ENCODE results near the gene FOXJ1. TPM values are rescaled to one million over a fixed set of nuclear protein-coding genes. Genes with fewer than 3 reads are reported as not detected.

FOXJ1 gene
- total and polyA plus RNA-seq, 2 of the 4 experiments (the other 2 are of a cell fraction), result 0.05 TPM; not detected in 1

DNA sequence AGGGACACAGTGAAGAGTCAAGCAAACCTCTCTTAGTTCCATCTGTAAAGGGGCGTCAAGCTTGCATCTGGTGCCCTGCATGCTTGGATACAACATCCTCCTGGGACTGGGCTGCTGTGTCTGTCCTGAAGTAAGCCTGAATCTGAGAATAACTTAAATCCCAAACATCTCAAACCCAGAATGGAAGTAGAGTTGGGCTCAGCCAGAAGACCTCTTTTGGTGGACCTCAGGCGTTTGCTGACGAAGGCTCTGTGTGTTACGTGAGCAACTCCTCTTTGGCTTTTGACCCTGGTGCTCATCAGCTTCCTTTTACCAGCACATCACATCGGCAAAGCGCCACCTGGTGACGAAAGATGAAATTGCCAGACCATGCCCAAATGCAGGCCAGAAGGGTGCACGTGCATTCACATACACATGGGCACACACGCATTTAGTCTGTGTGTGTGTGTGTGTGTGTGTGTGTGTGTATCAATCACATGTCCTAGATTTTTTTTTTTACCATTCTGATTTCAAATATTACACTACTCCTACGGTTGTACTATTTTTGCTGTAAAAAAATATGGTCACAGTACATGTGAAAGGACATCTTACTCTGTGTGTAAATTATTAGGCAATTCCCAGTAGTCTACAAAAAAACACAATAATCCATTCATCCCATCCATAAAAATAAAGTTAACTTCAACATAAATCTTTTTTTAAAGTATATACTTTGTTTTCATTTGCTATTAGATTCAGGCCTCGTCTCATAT is 41.1 kb upstream of the FOXJ1 start (continued):
- TF ChIP-seq FOS (IDR thresholded peaks at IDR 0.05; ENCODE audit: low read depth, low read length), result no peak
- TF ChIP-seq MXI1 (IDR thresholded peaks at IDR 0.05; ENCODE audit: borderline replicate concordance, low read depth, low read length), result peak; percentile 77; the same call in 1 of the 2 replicates

DNA sequence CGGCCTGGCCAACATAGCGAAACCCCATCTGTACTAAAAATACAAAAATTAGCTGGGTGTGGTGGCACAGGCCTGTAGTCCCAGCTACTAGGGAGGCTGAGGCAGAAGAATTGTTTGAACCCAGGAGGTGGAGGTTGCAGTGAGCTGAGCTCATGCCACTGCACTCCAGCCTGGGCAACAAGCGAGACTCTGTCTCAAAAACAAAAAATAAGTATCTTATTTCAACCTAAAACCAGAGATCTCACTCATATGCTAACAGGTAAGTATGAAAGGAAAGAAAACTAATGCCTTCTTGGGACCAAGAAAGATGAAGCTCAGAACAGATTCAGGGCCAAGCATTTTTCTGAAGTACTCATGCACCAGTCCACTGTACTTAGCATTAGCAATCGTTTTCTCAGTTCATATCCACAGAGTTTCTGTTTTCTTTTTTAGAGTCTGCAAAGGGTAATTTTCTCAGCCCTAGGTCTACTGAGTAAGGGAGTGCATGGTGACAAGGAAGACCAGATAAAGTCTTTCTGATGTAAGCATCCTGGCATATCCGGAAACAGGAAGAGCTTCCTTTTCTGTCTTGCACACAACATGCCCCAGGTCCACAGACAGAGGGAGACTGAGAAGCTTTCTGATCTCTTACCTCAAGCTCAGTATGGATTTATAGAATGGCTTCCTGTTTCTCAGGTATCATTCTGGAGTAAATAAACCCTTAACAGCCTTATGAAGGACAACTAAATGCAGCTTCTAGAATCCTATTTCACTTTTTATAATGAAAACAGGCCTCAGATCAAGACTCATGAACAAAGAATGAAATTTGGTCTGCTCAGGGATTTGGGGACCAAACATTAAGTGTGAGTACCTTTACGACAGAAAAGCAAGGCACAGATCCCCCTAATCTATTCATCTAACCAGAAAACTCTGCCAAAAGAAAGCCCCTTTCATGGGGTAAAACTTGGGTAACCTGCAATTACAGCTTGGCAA is 38.7 kb upstream of the FOXJ1 start:
- Histone ChIP-seq H4K91ac (ENCODE audit: insufficient read depth, low read depth, low read length) (no peak overlapping the region), H3K56ac (ENCODE audit: extremely low read depth, insufficient read depth, low read length) (no peak overlapping the region), H4K20me1 (ENCODE audit: insufficient read depth, low read length) (no peaks in the 10 kb centered on the region), H2BK20ac (ENCODE audit: low read depth, low read length) (no peak overlapping the region; the same call in 1 of the 2 replicates), H3K9me3 (ENCODE audit: control insufficient read depth, insufficient read depth, low read length) (no peaks in the 10 kb centered on the region), H3K9ac (ENCODE audit: low read depth, low read length) (no peak overlapping the region), H3K4me2 (ENCODE audit: low read depth, low read length) (no peak overlapping the region), H3K23ac (ENCODE audit: low read depth, low read length) (no peak overlapping the region), H3K4ac (ENCODE audit: low read depth, low read length) (no peak overlapping the region), H4K8ac (ENCODE audit: low read depth in 2 of 2, low read length in 2 of 2) (peak overlapping the region; percentile 21 to 57; a peak in 2 of 4 replicates), H3K9me1 (ENCODE audit: insufficient read depth, low read length) (0 out of 2 replicates have a peak, but pooled peaks cover 3% of the 10 kb centered on the region), H3K4me3 (ENCODE audit: insufficient read depth, low read depth, low read length) (no peak overlapping the region), H3K27me3 (ENCODE audit: control insufficient read depth, insufficient read depth, low read length) (no peaks in the 10 kb centered on the region), H3K14ac (replicated peaks; ENCODE audit: low read depth, low read length) (peak overlapping the region; percentile 48), H2AK9ac (replicated peaks; ENCODE audit: low read depth, low read length, poor library complexity) (no peak overlapping the region), H2BK5ac (ENCODE audit: low read depth, low read length, poor library complexity, severe bottlenecking) (no peak overlapping the region), H2AFZ (replicated peaks; ENCODE audit: low read length, poor library complexity) (no peak overlapping the region), H4K5ac (ENCODE audit: low read depth, low read length) (peak overlapping the region; percentile 4; the same call in 1 of the 2 replicates), H3K36me3 (ENCODE audit: control insufficient read depth, insufficient read depth, low read length) (no peaks in the 10 kb centered on the region), H3K79me1 (ENCODE audit: low read depth in 1 of 2, low read length in 2 of 2) (no peaks in the 10 kb centered on the region), H3K4me1 (ENCODE audit: control insufficient read depth, insufficient read depth, low read length) (no peaks in the 10 kb centered on the region), H3K27ac (ENCODE audit: insufficient read depth, low read length) (no peak overlapping the region), H2BK120ac (ENCODE audit: low read depth, low read length) (no peak overlapping the region), H3K18ac (ENCODE audit: low read depth, low read length) (no peak overlapping the region), H2AK5ac (ENCODE audit: low read depth, low read length) (no peak overlapping the region), H2BK15ac (ENCODE audit: low read depth, low read length) (no peak overlapping the region)
- intact Hi-C loops (cut with micrococcal nuclease), result no loop called here
- ChIA-PET POLR2A (ENCODE audit: unreplicated experiment) (no interaction called here), CTCF (no interaction called here)
- in situ Hi-C loops (cut with MboI; ENCODE audit: low sequenced_read_pairs), result no loop called here
- BruUV-seq (replicated peaks), result no TSS peak
- dilution Hi-C loops (cut with HindIII; ENCODE audit: low sequenced_read_pairs, unreplicated experiment), result no loop called here
- DNase-seq (peak; percentile 50), ATAC-seq (ENCODE audit: low read depth) (peak; percentile 41; the same call in 1 of the 2 replicates)
- WGBS, 2 experiments (ENCODE audit: extremely low coverage in 2 of 2, insufficient read length in 1 of 2), result no CpG with 5 or more reads among the region's 6 CpGs
- TF ChIP-seq FOS (IDR thresholded peaks at IDR 0.05; ENCODE audit: low read depth, low read length) (no peak), RFX5 (IDR thresholded peaks at IDR 0.05; ENCODE audit: low read depth, low read length) (no peak), CHD1 (IDR thresholded peaks at IDR 0.05; ENCODE audit: low read depth, low read length) (no peak)

Data from IMR-90 (cell line).